RWPE2 (cell line): ENCODE results near the gene NEURL1B.
A peak's percentile ranks its signal among the peaks of the same experiment; 100 is the strongest.

ENCODE experiments used
- ATAC-seq: fragments of 200-7000 bp; cut with Tn5 transposase; 3 replicates; pipeline ENCODE4 v1.9.1; 2021; ENCODE audit warnings: low read depth
- DNase-seq: peaks from one replicate; pipeline ENCODE4 v3.0.0-alpha.2; 2020; ENCODE audit warnings: low spot score
- H3K27ac ChIP-seq: fragments of 450-650 bp; 2 replicates; pipeline ENCODE4 v1.5.1; 2017; ENCODE audit warnings: mild to moderate bottlenecking; ENCODE audit not compliant: poor library complexity, severe bottlenecking
- H3K27me3 ChIP-seq: fragments of 250-450 bp; sonication (Bioruptor Pico); 2 replicates; pipeline ENCODE4 v1.5.1; 2021; ENCODE audit warnings: mild to moderate bottlenecking, moderate library complexity; ENCODE audit not compliant: insufficient read depth, poor library complexity, severe bottlenecking
- H3K36me3 ChIP-seq: fragments of 250-450 bp; sonication (Bioruptor Pico); 2 replicates; pipeline ENCODE4 v1.5.1; 2020; ENCODE audit warnings: low read depth, mild to moderate bottlenecking, moderate library complexity
- H3K4me1 ChIP-seq: fragments of 250-450 bp; sonication (Bioruptor Pico); 2 replicates; pipeline ENCODE4 v1.5.1; 2021; ENCODE audit warnings: mild to moderate bottlenecking, moderate library complexity; ENCODE audit not compliant: insufficient read depth, poor library complexity, severe bottlenecking
- H3K4me3 ChIP-seq: fragments of 250-450 bp; sonication (Bioruptor Pico); 2 replicates; pipeline ENCODE4 v1.5.1; 2021; ENCODE audit warnings: mild to moderate bottlenecking, moderate library complexity; ENCODE audit not compliant: severe bottlenecking
- H3K9me3 ChIP-seq: fragments of 250-450 bp; sonication (Bioruptor Pico); 2 replicates; pipeline ENCODE4 v1.5.1; 2021; ENCODE audit warnings: mild to moderate bottlenecking, moderate library complexity; ENCODE audit not compliant: severe bottlenecking
- TF ChIP-seq, protein P1 (sequence below): fragments of 450-650 bp; IDR thresholded peaks from one replicate; pipeline ENCODE4 v1.5.1; 2017; ENCODE audit warnings: mild to moderate bottlenecking, moderate library complexity; ENCODE audit not compliant: poor library complexity, severe bottlenecking

NEURL1B gene

DNA sequence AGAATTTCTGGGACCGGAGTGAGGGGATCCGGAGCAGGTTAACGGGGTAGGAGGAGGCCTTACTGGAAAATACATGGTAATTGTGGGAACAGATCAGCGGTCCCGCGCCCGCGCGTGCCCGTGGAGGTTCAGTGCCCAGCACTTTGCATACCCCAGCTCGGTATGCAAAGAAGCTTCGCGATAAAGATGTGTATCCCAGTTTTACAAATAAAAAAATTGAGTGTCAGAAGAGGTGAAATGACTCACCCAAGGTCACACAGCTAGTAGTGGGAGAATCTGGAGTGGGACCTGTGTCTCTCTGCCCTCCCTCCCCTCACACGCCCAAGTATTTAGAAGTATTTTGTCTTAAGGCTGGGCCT lies 967 bp downstream of the NEURL1B start:
- Histone ChIP-seq H3K36me3 (peaks cover 19% of the 10 kb centered on the region), H3K27me3 (no peaks in the 10 kb centered on the region), H3K4me1 (peaks cover 23% of the 10 kb centered on the region), H3K27ac (peak overlapping the region; percentile 97), H3K9me3 (no peaks in the 10 kb centered on the region), H3K4me3 (peak overlapping the region; percentile 93)
- TF ChIP-seq, protein P1, sequence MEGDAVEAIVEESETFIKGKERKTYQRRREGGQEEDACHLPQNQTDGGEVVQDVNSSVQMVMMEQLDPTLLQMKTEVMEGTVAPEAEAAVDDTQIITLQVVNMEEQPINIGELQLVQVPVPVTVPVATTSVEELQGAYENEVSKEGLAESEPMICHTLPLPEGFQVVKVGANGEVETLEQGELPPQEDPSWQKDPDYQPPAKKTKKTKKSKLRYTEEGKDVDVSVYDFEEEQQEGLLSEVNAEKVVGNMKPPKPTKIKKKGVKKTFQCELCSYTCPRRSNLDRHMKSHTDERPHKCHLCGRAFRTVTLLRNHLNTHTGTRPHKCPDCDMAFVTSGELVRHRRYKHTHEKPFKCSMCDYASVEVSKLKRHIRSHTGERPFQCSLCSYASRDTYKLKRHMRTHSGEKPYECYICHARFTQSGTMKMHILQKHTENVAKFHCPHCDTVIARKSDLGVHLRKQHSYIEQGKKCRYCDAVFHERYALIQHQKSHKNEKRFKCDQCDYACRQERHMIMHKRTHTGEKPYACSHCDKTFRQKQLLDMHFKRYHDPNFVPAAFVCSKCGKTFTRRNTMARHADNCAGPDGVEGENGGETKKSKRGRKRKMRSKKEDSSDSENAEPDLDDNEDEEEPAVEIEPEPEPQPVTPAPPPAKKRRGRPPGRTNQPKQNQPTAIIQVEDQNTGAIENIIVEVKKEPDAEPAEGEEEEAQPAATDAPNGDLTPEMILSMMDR, result peak; percentile 8
- no peak for ATAC-seq
- no peak for DNase-seq

DNA sequence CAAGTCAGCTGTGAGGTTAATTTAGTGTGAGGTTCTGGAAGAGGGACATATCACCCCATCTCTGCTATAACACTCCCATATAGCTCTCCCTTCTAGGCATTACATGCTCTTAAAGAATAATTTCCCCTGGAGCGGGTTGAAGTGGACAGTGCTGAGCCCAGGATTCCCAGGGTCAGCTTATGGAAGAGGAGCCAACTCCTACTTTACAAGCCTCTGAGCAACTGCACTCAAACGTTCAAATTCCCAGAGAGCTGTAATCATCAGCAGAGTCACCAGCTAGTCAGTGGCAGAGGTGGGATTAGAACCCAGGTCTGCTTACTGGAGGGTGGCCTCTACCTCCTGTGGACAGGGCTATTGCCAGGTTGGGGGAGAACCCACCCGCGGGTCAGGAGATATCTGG lies 1.4 kb downstream of the NEURL1B start:
- Histone ChIP-seq H3K36me3 (peaks cover 19% of the 10 kb centered on the region), H3K27ac (peak overlapping the region; percentile 97), H3K9me3 (no peaks in the 10 kb centered on the region), H3K4me1 (peaks cover 24% of the 10 kb centered on the region), H3K27me3 (no peaks in the 10 kb centered on the region), H3K4me3 (peak overlapping the region; percentile 93)
- TF ChIP-seq, protein P1, result no peak
- DNase-seq (no peak), ATAC-seq (no peak)

DNA sequence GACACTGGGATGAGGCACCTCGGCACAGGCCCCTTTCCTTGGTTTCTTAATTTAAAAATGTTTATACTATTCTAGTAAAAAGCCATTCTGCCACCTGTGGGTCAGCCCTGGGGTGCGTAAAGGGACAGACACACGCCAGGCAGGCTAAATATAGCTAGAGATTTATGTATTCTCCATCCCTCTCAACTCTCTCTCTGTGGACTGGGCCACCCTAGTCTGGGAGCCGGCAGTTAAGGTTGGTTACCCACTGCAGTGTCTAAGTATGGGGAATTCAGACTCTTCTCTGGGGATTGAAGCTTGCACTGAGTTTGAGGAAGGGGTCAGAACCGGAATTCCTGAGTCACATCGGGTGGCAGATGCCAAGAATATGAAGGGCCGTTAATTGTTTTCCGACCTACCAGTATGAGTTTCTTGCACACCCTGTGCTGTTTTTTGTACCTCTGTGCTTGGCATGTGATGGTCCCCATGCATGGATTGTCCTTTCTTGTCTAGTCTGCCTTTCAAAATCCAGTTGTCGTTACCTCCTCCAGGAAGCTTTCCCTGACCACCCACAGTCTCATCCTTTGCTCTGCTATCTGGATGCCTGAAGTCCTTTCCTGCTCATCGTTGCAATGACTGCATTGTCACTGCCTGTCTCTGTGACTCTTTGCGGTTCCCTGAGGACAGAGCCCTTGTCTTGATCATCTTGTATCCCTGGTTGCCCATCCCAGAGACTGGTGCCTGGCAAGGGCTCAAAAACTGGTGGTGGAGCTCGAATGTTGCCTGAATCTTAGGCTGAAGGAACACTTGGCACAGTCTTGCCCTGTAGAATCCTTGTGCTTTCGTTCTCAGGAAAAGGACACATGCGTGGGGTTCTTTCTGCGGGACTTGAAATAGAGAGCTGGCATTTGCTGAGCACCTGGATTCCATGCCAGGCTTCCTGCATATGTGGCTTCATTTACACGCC lies 2.1 kb downstream of the NEURL1B start:
- H3K4me3 ChIP-seq, result peak overlapping the region; percentile 93
- H3K36me3 ChIP-seq, result peaks cover 19% of the 10 kb centered on the region
- H3K4me1 ChIP-seq, result peaks cover 29% of the 10 kb centered on the region
- no peaks in the 10 kb centered on the region for H3K27me3 ChIP-seq
- TF ChIP-seq, protein P1, result no peak
- ATAC-seq, result no peak
- H3K27ac ChIP-seq, result peak overlapping the region; percentile 97
- no peaks in the 10 kb centered on the region for H3K9me3 ChIP-seq
- DNase-seq, result no peak

DNA sequence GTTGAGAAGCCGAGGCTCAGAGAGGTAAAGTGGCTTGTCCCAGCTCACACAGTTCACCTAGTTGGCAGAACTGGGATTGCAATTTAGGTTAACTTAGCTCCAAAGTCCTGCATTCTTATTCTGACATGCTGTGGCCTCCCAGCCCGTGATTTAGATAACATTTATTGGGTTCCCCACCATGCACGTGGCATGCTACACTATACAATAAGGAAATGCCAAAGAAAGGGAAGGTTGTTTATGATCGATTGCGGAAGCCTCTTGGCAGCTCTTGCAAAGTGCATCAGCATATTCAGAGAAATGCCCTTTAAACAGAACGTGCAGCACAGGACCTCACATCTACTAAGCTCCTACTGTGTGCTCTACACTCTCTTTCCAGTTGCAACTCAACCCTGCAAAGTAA lies 3.2 kb downstream of the NEURL1B start:
- Histone ChIP-seq H3K4me1 (peaks cover 37% of the 10 kb centered on the region), H3K4me3 (no peak overlapping the region), H3K27ac (peak overlapping the region; percentile 97), H3K27me3 (no peaks in the 10 kb centered on the region), H3K9me3 (no peaks in the 10 kb centered on the region), H3K36me3 (peaks cover 28% of the 10 kb centered on the region)
- ATAC-seq (no peak), DNase-seq (no peak)
- TF ChIP-seq, protein P1, result no peak

DNA sequence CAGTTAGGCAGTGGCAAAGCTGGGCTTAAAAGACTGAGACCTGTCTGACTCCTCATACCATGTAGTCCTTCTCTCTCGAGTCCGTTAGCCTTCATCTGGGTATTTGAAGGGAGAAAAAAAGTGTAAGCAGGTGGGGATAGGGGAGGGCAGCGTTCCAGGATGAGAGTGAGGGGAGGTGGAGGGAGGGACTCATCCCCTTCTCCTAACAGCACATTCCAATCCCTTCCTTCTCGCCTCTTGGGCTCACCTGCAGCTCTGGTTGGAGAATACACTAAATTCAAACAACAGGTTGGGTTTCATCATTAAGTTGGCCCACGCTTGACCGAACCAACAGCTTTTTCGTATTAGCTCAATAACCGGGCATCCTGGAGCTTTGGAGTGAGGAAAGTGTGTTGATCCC lies 3.6 kb downstream of the NEURL1B start:
- no peaks in the 10 kb centered on the region for H3K9me3 ChIP-seq
- DNase-seq, result no peak
- no peak overlapping the region for H3K4me3 ChIP-seq
- ATAC-seq, result no peak
- H3K27ac ChIP-seq, result peak overlapping the region; percentile 97
- H3K27me3 ChIP-seq, result no peaks in the 10 kb centered on the region
- H3K36me3 ChIP-seq, result peaks cover 33% of the 10 kb centered on the region
- H3K4me1 ChIP-seq, result peaks cover 41% of the 10 kb centered on the region
- TF ChIP-seq, protein P1, result no peak
